GM12873 (cell line): ENCODE results near the gene ATL2.

Experiments used
- CTCF ChIP-seq: IDR thresholded peaks from 2 replicates; pipeline ENCODE4 v1.5.1; 2012; ENCODE audit warnings: low read depth, mild to moderate bottlenecking, moderate library complexity, low read length, control low read depth; ENCODE audit not compliant: insufficient read depth; ENCODE audit errors: missing control alignments

The ATL2 gene

GRCh38 chr2:38323623-38324022 is 53.5 kb downstream of the ATL2 start:
- no peak for TF ChIP-seq CTCF

GRCh38 chr2:38322224-38322914 is 54.7 kb downstream of the ATL2 start:
- no peak for TF ChIP-seq CTCF

- TF ChIP-seq CTCF, result no peak
These were observed 59.3 kb downstream of the ATL2 start for GRCh38 chr2:38317725-38318124.

- peak; percentile 57 for TF ChIP-seq CTCF
These were observed 61.3 kb downstream of the ATL2 start for GRCh38 chr2:38315707-38316333.

- no peak for TF ChIP-seq CTCF
These were observed 68.3 kb downstream of the ATL2 start for GRCh38 chr2:38308821-38309220.

- no peak for TF ChIP-seq CTCF
These were observed 74.9 kb downstream of the ATL2 start for GRCh38 chr2:38301969-38302702.

- TF ChIP-seq CTCF, result no peak
These were observed 75.6 kb downstream of the ATL2 start for GRCh38 chr2:38301340-38301968.
